Progenitor cell of endocrine pancreas (in vitro differentiated cells): ENCODE results near the gene CACNB4. TPM values are rescaled to one million over a fixed set of nuclear protein-coding genes. Genes with fewer than 3 reads are reported as not detected.

Source experiments
- DNase-seq: peaks from one replicate; pipeline ENCODE4 v3.0.0; 2021; ENCODE audit warnings: low spot score; ENCODE audit not compliant: unreplicated experiment
- H3K27ac Mint-ChIP-seq: 2 replicates; pipeline ENCODE4 v1.8.0; 2021; ENCODE audit warnings: mild to moderate bottlenecking, moderate library complexity, mixed read lengths
- H3K27me3 Mint-ChIP-seq: 2 replicates; pipeline ENCODE4 v1.8.0; 2021; ENCODE audit warnings: mixed read lengths
- H3K36me3 Mint-ChIP-seq: 2 replicates; pipeline ENCODE4 v1.8.0; 2022; ENCODE audit warnings: mixed read lengths; ENCODE audit not compliant: insufficient read depth
- H3K4me1 Mint-ChIP-seq: 2 replicates; pipeline ENCODE4 v1.8.0; 2021; ENCODE audit warnings: low read depth, mixed read lengths
- H3K4me3 Mint-ChIP-seq: 2 replicates; pipeline ENCODE4 v1.8.0; 2021; ENCODE audit warnings: low read depth, mild to moderate bottlenecking, moderate library complexity, mixed read lengths
- H3K9me3 Mint-ChIP-seq: 2 replicates; pipeline ENCODE4 v1.8.0; 2021; ENCODE audit warnings: low read depth, mixed read lengths
- total RNA-seq: library from RNA; stranded (reverse); gene quantifications from 2 replicates; pipeline ENCODE4 v1.2.1, GENCODE V29; 2021
- TF ChIP-seq, protein P1 (sequence below): fragments of 200-600 bp; sonication (generic); IDR thresholded peaks from one replicate; pipeline ENCODE4 v1.5.0; 2021; ENCODE audit warnings: antibody characterized with exemption, mild to moderate bottlenecking; ENCODE audit not compliant: unreplicated experiment

Gene CACNB4
- total RNA-seq, 1 donor from 2014 or later = 2.5 TPM

GRCh38 chr2:151791545-151791944, 307.3 kb downstream of the CACNB4 start:
- no peaks in the 10 kb centered on the region for H3K9me3 Mint-ChIP-seq
- no peak for DNase-seq
- H3K4me3 Mint-ChIP-seq = no peak overlapping the region
- no peak overlapping the region for H3K27ac Mint-ChIP-seq
- H3K27me3 Mint-ChIP-seq = no peaks in the 10 kb centered on the region
- no peaks in the 10 kb centered on the region for H3K4me1 Mint-ChIP-seq
- TF ChIP-seq, protein P1, sequence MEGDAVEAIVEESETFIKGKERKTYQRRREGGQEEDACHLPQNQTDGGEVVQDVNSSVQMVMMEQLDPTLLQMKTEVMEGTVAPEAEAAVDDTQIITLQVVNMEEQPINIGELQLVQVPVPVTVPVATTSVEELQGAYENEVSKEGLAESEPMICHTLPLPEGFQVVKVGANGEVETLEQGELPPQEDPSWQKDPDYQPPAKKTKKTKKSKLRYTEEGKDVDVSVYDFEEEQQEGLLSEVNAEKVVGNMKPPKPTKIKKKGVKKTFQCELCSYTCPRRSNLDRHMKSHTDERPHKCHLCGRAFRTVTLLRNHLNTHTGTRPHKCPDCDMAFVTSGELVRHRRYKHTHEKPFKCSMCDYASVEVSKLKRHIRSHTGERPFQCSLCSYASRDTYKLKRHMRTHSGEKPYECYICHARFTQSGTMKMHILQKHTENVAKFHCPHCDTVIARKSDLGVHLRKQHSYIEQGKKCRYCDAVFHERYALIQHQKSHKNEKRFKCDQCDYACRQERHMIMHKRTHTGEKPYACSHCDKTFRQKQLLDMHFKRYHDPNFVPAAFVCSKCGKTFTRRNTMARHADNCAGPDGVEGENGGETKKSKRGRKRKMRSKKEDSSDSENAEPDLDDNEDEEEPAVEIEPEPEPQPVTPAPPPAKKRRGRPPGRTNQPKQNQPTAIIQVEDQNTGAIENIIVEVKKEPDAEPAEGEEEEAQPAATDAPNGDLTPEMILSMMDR = no peak
- H3K36me3 Mint-ChIP-seq = peaks cover 17% of the 10 kb centered on the region

- peaks cover 17% of the 10 kb centered on the region for H3K36me3 Mint-ChIP-seq
- no peaks in the 10 kb centered on the region for H3K4me1 Mint-ChIP-seq
- TF ChIP-seq, protein P1 = no peak
- no peak overlapping the region for H3K4me3 Mint-ChIP-seq
- no peaks in the 10 kb centered on the region for H3K27me3 Mint-ChIP-seq
- H3K27ac Mint-ChIP-seq = no peak overlapping the region
- DNase-seq = no peak
- no peaks in the 10 kb centered on the region for H3K9me3 Mint-ChIP-seq
These were observed 308.2 kb downstream of the CACNB4 start for GRCh38 chr2:151790689-151791088.

DNA sequence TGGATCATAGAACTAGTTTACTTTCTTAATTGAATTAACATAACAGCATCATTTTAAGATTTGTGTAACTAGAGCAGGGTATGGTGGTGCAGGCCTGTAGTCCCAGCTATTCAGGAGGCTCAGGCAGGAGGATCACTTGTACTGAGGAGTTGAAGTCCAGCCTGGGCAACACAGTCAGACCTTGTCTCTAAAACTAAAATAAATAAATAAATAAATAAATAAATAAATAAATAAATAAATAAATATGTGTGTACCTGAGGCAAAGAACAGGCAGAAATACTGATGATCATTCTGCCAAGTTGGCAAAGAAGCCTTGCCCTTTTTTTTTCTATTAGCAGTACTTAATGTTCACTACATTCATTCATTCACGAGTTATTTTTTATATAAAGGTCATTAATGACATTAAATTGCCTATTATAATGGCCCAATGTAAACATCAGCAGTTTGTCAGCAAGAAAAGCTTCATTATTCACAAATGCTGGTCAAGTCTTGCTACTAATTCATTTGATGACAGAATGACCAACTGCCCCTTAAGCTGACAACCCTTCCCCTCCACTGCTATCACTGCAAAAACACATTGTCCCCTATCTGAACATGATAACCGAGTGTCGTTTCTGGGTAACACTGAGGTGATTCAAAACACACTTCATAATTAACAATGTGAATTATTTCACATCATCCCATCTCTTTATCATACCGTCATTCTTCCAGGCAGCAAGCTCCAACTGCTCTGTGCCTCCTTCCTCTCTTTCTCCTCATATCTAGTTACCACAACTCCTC, 309.6 kb downstream of the CACNB4 start:
- TF ChIP-seq, protein P1 = no peak
- no peak overlapping the region for H3K4me3 Mint-ChIP-seq
- peaks cover 25% of the 10 kb centered on the region for H3K36me3 Mint-ChIP-seq

GRCh38 chr2:151786483-151786882, 312.4 kb downstream of the CACNB4 start:
- TF ChIP-seq, protein P1 = no peak
- Mint-ChIP-seq H3K9me3 (no peaks in the 10 kb centered on the region), H3K4me1 (no peaks in the 10 kb centered on the region), H3K4me3 (no peak overlapping the region), H3K27me3 (no peaks in the 10 kb centered on the region), H3K27ac (no peak overlapping the region), H3K36me3 (peaks cover 29% of the 10 kb centered on the region)
- no peak for DNase-seq

More for the DNA sequence above, 309.6 kb downstream of the CACNB4 start:
- Mint-ChIP-seq H3K27ac (no peak overlapping the region), H3K27me3 (no peaks in the 10 kb centered on the region), H3K4me1 (no peaks in the 10 kb centered on the region), H3K9me3 (no peaks in the 10 kb centered on the region)
- DNase-seq = no peak

DNA sequence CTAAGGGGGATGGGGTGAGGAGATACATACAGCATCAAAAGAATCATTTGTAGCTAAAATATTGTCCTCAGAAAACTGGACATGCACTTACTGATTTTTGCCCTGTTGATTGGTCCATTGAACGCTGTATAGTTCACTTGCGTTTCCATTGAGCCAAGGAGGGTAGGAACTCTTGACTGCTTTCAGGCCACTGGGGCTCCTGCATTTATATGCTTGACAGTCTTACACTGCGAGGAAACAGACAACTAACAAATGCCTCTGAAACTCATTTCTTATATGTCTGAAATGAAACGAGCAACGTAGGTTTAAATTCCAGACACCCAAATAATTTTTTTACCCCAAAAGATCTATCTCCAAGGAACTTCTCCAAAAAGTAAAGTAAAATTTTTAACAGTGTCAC, 312.8 kb downstream of the CACNB4 start:
- H3K27ac Mint-ChIP-seq = no peak overlapping the region
- H3K4me3 Mint-ChIP-seq = no peak overlapping the region
- no peaks in the 10 kb centered on the region for H3K4me1 Mint-ChIP-seq
- H3K9me3 Mint-ChIP-seq = no peaks in the 10 kb centered on the region
- TF ChIP-seq, protein P1 = no peak
- no peak for DNase-seq
- no peaks in the 10 kb centered on the region for H3K27me3 Mint-ChIP-seq
- peaks cover 31% of the 10 kb centered on the region for H3K36me3 Mint-ChIP-seq
